ENCODE results near the gene ANKFY1.

GRCh38 chr17:4179071-4179470 is 84.7 kb downstream of the ANKFY1 start:
- TF ChIP-seq POLR2A (IDR thresholded peaks at IDR 0.05) (no peak), POLR2AphosphoS5 (IDR thresholded peaks at IDR 0.05) (no peak)
- TF ChIP-seq, protein P1, sequence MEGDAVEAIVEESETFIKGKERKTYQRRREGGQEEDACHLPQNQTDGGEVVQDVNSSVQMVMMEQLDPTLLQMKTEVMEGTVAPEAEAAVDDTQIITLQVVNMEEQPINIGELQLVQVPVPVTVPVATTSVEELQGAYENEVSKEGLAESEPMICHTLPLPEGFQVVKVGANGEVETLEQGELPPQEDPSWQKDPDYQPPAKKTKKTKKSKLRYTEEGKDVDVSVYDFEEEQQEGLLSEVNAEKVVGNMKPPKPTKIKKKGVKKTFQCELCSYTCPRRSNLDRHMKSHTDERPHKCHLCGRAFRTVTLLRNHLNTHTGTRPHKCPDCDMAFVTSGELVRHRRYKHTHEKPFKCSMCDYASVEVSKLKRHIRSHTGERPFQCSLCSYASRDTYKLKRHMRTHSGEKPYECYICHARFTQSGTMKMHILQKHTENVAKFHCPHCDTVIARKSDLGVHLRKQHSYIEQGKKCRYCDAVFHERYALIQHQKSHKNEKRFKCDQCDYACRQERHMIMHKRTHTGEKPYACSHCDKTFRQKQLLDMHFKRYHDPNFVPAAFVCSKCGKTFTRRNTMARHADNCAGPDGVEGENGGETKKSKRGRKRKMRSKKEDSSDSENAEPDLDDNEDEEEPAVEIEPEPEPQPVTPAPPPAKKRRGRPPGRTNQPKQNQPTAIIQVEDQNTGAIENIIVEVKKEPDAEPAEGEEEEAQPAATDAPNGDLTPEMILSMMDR (IDR thresholded peaks at IDR 0.05) = no peak
